ENCODE measurements around the gene UST.

GRCh38 chr6:149006671-149007070 is 259.8 kb downstream of the UST start:
- TF ChIP-seq CTCF (IDR thresholded peaks at IDR 0.05) (no peak), POLR2AphosphoS5 (IDR thresholded peaks at IDR 0.05) (no peak)
